Endothelial cell (in vitro differentiated cells): ENCODE results near the gene ZFAND2B. TPM values are rescaled to one million over a fixed set of nuclear protein-coding genes. Genes with fewer than 3 reads are reported as not detected.
"Not testable (repeated sequence)": the region's sequence is repeated elsewhere in the genome, so short reads cannot be mapped to it uniquely, and the experiment has no call there.

ENCODE experiments used
- DNase-seq: peaks from one replicate; pipeline ENCODE4 v3.0.0; 2021; ENCODE audit warnings: low spot score
- H3K27ac Mint-ChIP-seq: one replicate; pipeline ENCODE4 v1.8.0; 2021; ENCODE audit warnings: mixed read lengths, inconsistent platforms; ENCODE audit not compliant: unreplicated experiment
- H3K27me3 Mint-ChIP-seq: one replicate; pipeline ENCODE4 v1.8.0; 2021; ENCODE audit warnings: mild to moderate bottlenecking, moderate library complexity, mixed read lengths, inconsistent platforms; ENCODE audit not compliant: unreplicated experiment
- H3K36me3 Mint-ChIP-seq: one replicate; pipeline ENCODE4 v1.8.0; 2021; ENCODE audit warnings: mild to moderate bottlenecking, low read depth, mixed read lengths, inconsistent platforms; ENCODE audit not compliant: unreplicated experiment
- H3K4me1 Mint-ChIP-seq: one replicate; pipeline ENCODE4 v1.8.0; 2021; ENCODE audit warnings: mild to moderate bottlenecking, mixed read lengths, inconsistent platforms; ENCODE audit not compliant: unreplicated experiment
- H3K4me3 Mint-ChIP-seq: one replicate; pipeline ENCODE4 v1.8.0; 2021; ENCODE audit warnings: mild to moderate bottlenecking, mixed read lengths, inconsistent platforms; ENCODE audit not compliant: unreplicated experiment
- H3K9me3 Mint-ChIP-seq: one replicate; pipeline ENCODE4 v1.8.0; 2021; ENCODE audit warnings: mixed read lengths, inconsistent platforms; ENCODE audit not compliant: unreplicated experiment
- CTCF ChIP-seq: fragments of 200-600 bp; sonication (generic); IDR thresholded peaks from one replicate; pipeline ENCODE4 v1.5.0; 2021; ENCODE audit warnings: antibody characterized with exemption; ENCODE audit not compliant: unreplicated experiment
- total RNA-seq: library from RNA; stranded (reverse); fragmentation: NEBNext Ultra II Directional; extraction: Animal tissue kit (Norgen Biotek cat#: 25700); gene quantifications from one replicate; pipeline ENCODE4 v1.2.1, GENCODE V29; 2021; ENCODE audit not compliant: unreplicated experiment

ZFAND2B gene
- total RNA-seq, 1 donor from 2014 or later: 39.7 TPM

GRCh38 chr2:219253753-219254589 is 47.4 kb downstream of the ZFAND2B start, which contains the start of gene TUBA4A:
Gene TUBA4A (minus strand): TSS chr2:219253918. CDS start chr2:219253858, 60 bp downstream.
- Mint-ChIP-seq H3K27ac (peak within 1 kb of the TSS; percentile 30), H3K9me3 (no peaks in the 10 kb centered on the region), H3K4me3 (peak within 1 kb of the TSS; percentile 76), H3K27me3 (peaks cover 15% of the 10 kb centered on the region), H3K36me3 (peaks cover 13% of the 10 kb centered on the region), H3K4me1 (peaks cover 13% of the 10 kb centered on the region)
- DNase-seq: peak; percentile 52
- TF ChIP-seq CTCF: no peak

- peaks cover 6% of the 10 kb centered on the region for H3K4me1 Mint-ChIP-seq
- H3K4me3 Mint-ChIP-seq: peak overlapping the region; percentile 57
- no peak for DNase-seq
- H3K27ac Mint-ChIP-seq: peak overlapping the region; percentile 22
- H3K9me3 Mint-ChIP-seq: no peaks in the 10 kb centered on the region
- peaks cover 15% of the 10 kb centered on the region for H3K27me3 Mint-ChIP-seq
- H3K36me3 Mint-ChIP-seq: peaks cover 12% of the 10 kb centered on the region
- TF ChIP-seq CTCF: no peak
Measured at GRCh38 chr2:219254590-219255201, 48.1 kb downstream of the ZFAND2B start.

GRCh38 chr2:219258942-219259341 is 52.4 kb downstream of the ZFAND2B start:
- not testable (repeated sequence) for H3K36me3 Mint-ChIP-seq, H3K27me3 Mint-ChIP-seq

More at GRCh38 chr2:219258942-219259341, 52.4 kb downstream of the ZFAND2B start:
- not testable (repeated sequence) for H3K4me3 Mint-ChIP-seq, H3K27ac Mint-ChIP-seq, DNase-seq, H3K9me3 Mint-ChIP-seq
- H3K4me1 Mint-ChIP-seq: peaks cover 11% of the 10 kb centered on the region

Other genes starting within 250 kb of the ZFAND2B start
- 0.13 TPM for gene CDK5R2, start 247.1 kb upstream of the ZFAND2B start, total RNA-seq
- gene FEV, start 221.6 kb upstream of the ZFAND2B start, total RNA-seq: 0.56 TPM
- gene CRYBA2, start 213.4 kb upstream of the ZFAND2B start, total RNA-seq: not detected
- gene CFAP65, start 165.3 kb upstream of the ZFAND2B start, total RNA-seq: 0.59 TPM
- gene IHH, start 145.9 kb upstream of the ZFAND2B start, total RNA-seq: not detected
- gene NHEJ1, start 46.0 kb upstream of the ZFAND2B start, total RNA-seq: 11.1 TPM
- gene SLC23A3, start 36.8 kb upstream of the ZFAND2B start, total RNA-seq: 1.7 TPM
- 47.1 TPM for gene CNPPD1, start 29.9 kb upstream of the ZFAND2B start, total RNA-seq
- gene RETREG2, start 28.5 kb upstream of the ZFAND2B start, total RNA-seq: 90.6 TPM
- 11.4 TPM for gene ABCB6, start 12.2 kb downstream of the ZFAND2B start, total RNA-seq
- 48.5 TPM for gene ATG9A, start 22.9 kb downstream of the ZFAND2B start, total RNA-seq
- gene ANKZF1, start 23.0 kb downstream of the ZFAND2B start, total RNA-seq: 43.8 TPM
- 7.3 TPM for gene GLB1L, start 38.7 kb downstream of the ZFAND2B start, total RNA-seq
- gene STK16, start 38.7 kb downstream of the ZFAND2B start, total RNA-seq: 29.5 TPM
- gene TUBA4B, start 46.5 kb downstream of the ZFAND2B start, total RNA-seq: not detected
- 18.7 TPM for gene TUBA4A, start 47.1 kb downstream of the ZFAND2B start, total RNA-seq
- gene DNAJB2, start 72.6 kb downstream of the ZFAND2B start, total RNA-seq: 64.3 TPM
- gene PTPRN, start 102.6 kb downstream of the ZFAND2B start, total RNA-seq: 1.1 TPM
- gene RESP18, start 126.0 kb downstream of the ZFAND2B start, total RNA-seq: not detected
- 49.6 TPM for gene DNPEP, start 181.1 kb downstream of the ZFAND2B start, total RNA-seq
- 0.10 TPM for gene DES, start 211.6 kb downstream of the ZFAND2B start, total RNA-seq
- 6.1 TPM for gene SPEG, start 228.1 kb downstream of the ZFAND2B start, total RNA-seq